HFFc6 (cell line): ENCODE results near the gene ATP6V1G3. TPM values are rescaled to one million over a fixed set of nuclear protein-coding genes. Genes with fewer than 3 reads are reported as not detected.

ENCODE experiments used
- DNase-seq: peaks from one replicate; pipeline ENCODE4 v3.0.0-alpha.2; 2018
- H3K27ac Mint-ChIP-seq: 2 replicates; pipeline ENCODE4 v1.8.0; 2020; ENCODE audit warnings: mild to moderate bottlenecking, mixed read lengths
- H3K27me3 Mint-ChIP-seq: 2 replicates; pipeline ENCODE4 v1.8.0; 2021; ENCODE audit warnings: mild to moderate bottlenecking, moderate library complexity, mixed read lengths; ENCODE audit not compliant: insufficient read depth
- H3K36me3 Mint-ChIP-seq: 2 replicates; pipeline ENCODE4 v1.8.0; 2021; ENCODE audit warnings: low read depth, mixed read lengths
- H3K4me1 Mint-ChIP-seq: 2 replicates; pipeline ENCODE4 v1.8.0; 2020; ENCODE audit warnings: low read depth, mixed read lengths
- H3K4me3 Mint-ChIP-seq: 2 replicates; pipeline ENCODE4 v1.8.0; 2020; ENCODE audit warnings: mild to moderate bottlenecking, moderate library complexity, mixed read lengths
- H3K9me3 Mint-ChIP-seq: 2 replicates; pipeline ENCODE4 v1.8.0; 2020; ENCODE audit warnings: mild to moderate bottlenecking, mixed read lengths
- total RNA-seq, 6 experiments: library from RNA; stranded (reverse); fragmentation: NEBNext Ultra II Directional; extraction: Animal tissue kit (Norgen Biotek cat#: 25700); gene quantifications; 2 replicates in 1 of 6; 3 replicates in 5 of 6; pipeline ENCODE4 v1.2.3, GENCODE V29; 2021
- TF ChIP-seq, protein P1 (sequence below): fragments of 200-600 bp; sonication (generic); IDR thresholded peaks from 2 replicates; pipeline ENCODE4 v1.5.0; 2021; ENCODE audit warnings: antibody characterized with exemption, mild to moderate bottlenecking

The ATP6V1G3 gene
- total RNA-seq, 6 experiments from 2014 or later, result 0.76 to 1.9 (median 0.95) TPM

- H3K9me3 Mint-ChIP-seq, result peaks cover 7% of the 10 kb centered on the region; the same call in 1 of the 2 replicates
- H3K4me3 Mint-ChIP-seq, result no peak overlapping the region
- H3K27ac Mint-ChIP-seq, result no peak overlapping the region
- TF ChIP-seq, protein P1, sequence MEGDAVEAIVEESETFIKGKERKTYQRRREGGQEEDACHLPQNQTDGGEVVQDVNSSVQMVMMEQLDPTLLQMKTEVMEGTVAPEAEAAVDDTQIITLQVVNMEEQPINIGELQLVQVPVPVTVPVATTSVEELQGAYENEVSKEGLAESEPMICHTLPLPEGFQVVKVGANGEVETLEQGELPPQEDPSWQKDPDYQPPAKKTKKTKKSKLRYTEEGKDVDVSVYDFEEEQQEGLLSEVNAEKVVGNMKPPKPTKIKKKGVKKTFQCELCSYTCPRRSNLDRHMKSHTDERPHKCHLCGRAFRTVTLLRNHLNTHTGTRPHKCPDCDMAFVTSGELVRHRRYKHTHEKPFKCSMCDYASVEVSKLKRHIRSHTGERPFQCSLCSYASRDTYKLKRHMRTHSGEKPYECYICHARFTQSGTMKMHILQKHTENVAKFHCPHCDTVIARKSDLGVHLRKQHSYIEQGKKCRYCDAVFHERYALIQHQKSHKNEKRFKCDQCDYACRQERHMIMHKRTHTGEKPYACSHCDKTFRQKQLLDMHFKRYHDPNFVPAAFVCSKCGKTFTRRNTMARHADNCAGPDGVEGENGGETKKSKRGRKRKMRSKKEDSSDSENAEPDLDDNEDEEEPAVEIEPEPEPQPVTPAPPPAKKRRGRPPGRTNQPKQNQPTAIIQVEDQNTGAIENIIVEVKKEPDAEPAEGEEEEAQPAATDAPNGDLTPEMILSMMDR, result no peak
- peaks cover 33% of the 10 kb centered on the region for H3K4me1 Mint-ChIP-seq
- no peak for DNase-seq
- no peaks in the 10 kb centered on the region for H3K27me3 Mint-ChIP-seq
- H3K36me3 Mint-ChIP-seq, result peaks cover 11% of the 10 kb centered on the region
These were observed 2.2 kb upstream of the ATP6V1G3 start for GRCh38 chr1:198542632-198543031.

GRCh38 chr1:198541737-198542136, 1.3 kb upstream of the ATP6V1G3 start:
- peaks cover 40% of the 10 kb centered on the region for H3K4me1 Mint-ChIP-seq
- DNase-seq, result no peak
- H3K27me3 Mint-ChIP-seq, result no peaks in the 10 kb centered on the region
- H3K4me3 Mint-ChIP-seq, result no peak overlapping the region
- H3K36me3 Mint-ChIP-seq, result peaks cover 5% of the 10 kb centered on the region
- H3K27ac Mint-ChIP-seq, result no peak overlapping the region
- H3K9me3 Mint-ChIP-seq, result peaks cover 3% of the 10 kb centered on the region; the same call in 1 of the 2 replicates
- TF ChIP-seq, protein P1, result no peak

DNA sequence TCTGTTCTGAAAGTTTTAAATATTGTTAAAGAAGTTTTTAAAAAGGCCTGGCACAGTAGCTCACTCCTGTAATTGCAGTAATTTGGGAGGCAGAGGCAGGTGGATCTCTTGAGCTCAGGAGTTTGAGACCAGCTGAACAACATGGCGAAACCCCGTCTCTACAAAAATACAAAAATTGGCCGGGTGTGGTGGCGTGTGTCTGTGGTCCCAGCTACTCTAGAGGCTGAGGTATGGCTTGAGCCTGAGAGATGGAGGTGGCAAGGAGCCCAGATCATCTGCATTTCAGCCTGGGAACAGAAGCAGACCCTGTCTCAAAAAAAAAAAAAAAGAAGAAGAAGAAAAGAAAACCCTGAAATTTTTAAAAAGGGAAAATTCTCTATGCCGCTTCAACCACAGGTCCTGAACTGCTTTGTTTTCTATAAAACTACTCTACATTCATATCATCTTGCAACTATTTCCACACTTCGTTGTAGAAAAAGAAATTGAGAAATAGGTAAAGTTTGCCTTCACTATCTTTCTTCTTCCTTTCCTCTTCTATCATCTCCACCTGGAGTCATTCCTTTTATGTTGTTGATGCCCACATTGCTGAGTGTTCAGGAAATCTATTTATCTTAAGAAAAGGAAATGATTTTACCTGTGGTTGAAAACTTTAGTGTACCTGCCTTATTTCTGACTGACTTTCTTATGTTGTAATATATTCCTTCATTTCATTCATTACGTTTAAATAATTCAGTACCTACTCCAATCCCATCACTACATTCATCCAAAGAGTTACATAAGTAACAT, 1.7 kb downstream of the ATP6V1G3 start:
- Mint-ChIP-seq H3K27me3 (no peaks in the 10 kb centered on the region), H3K36me3 (peaks cover 3% of the 10 kb centered on the region; the same call in 1 of the 2 replicates), H3K27ac (no peak overlapping the region), H3K4me3 (no peak overlapping the region), H3K4me1 (peaks cover 53% of the 10 kb centered on the region), H3K9me3 (no peaks in the 10 kb centered on the region; the same call in 1 of the 2 replicates)
- TF ChIP-seq, protein P1, result no peak
- DNase-seq, result no peak

- H3K36me3 Mint-ChIP-seq, result peaks cover 18% of the 10 kb centered on the region
- H3K9me3 Mint-ChIP-seq, result no peaks in the 10 kb centered on the region; the same call in 1 of the 2 replicates
- peaks cover 51% of the 10 kb centered on the region for H3K4me1 Mint-ChIP-seq
- H3K27ac Mint-ChIP-seq, result no peak overlapping the region
- no peaks in the 10 kb centered on the region for H3K27me3 Mint-ChIP-seq
- H3K4me3 Mint-ChIP-seq, result no peak overlapping the region
- no peak for DNase-seq
- TF ChIP-seq, protein P1, result no peak
These were observed 4.8 kb downstream of the ATP6V1G3 start for GRCh38 chr1:198535631-198536030.

GRCh38 chr1:198534548-198535418, 5.7 kb downstream of the ATP6V1G3 start:
- H3K36me3 Mint-ChIP-seq, result peaks cover 18% of the 10 kb centered on the region
- H3K27me3 Mint-ChIP-seq, result no peaks in the 10 kb centered on the region
- TF ChIP-seq, protein P1, result no peak
- H3K9me3 Mint-ChIP-seq, result no peaks in the 10 kb centered on the region; the same call in 1 of the 2 replicates
- H3K4me1 Mint-ChIP-seq, result peaks cover 59% of the 10 kb centered on the region
- no peak overlapping the region for H3K4me3 Mint-ChIP-seq
- peak overlapping the region; percentile 8; the same call in 1 of the 2 replicates for H3K27ac Mint-ChIP-seq
- no peak for DNase-seq
